Stimulated activated CD4-positive, alpha-beta T cell treated with anti-CD3 and anti-CD28 coated beads, Interleukin-12 subunit alpha, Interleukin-12 subunit beta, amount 100 ng/mL, for 4 hours (primary cell): ENCODE results near the gene PHACTR1.

Source experiments
- DNase-seq: peaks from one replicate; pipeline ENCODE4 v3.0.0-alpha.2; 2020

PHACTR1 gene

DNA sequence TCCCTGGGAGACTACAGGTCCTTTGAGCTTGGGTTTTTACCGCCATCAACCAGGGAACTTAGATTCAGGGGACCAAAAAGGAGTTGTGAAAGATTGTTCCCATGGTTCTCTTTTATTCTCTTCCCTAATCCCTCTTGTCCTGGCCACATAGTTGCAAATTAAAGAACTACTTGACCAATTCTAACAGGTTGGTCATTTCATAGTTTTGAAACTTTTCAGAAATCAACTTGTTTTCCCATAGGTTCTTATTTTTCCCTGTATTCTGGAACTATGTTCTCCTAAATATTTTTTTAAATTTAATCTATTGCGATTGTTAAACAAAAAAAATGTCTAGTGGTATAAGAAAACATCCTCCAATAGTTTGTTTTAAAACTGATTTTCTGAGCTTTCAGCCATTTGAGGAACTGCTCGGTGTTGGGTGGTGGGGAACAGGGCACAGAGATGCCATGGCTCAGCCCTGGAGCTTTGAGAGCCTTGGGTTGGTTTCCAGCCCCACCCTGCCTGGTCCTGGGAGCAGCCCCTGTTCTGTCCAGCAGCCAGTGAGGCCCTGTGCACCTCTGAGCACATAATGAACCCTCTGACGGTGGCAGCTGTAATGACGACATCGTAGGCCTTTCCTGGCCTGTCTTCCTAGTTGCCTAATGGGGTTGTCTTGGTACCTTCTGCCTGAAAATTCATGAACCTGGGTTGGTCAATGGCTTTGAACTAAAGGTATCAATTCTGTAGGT, 558.3 kb downstream of the PHACTR1 start:
- no peak for DNase-seq

DNA sequence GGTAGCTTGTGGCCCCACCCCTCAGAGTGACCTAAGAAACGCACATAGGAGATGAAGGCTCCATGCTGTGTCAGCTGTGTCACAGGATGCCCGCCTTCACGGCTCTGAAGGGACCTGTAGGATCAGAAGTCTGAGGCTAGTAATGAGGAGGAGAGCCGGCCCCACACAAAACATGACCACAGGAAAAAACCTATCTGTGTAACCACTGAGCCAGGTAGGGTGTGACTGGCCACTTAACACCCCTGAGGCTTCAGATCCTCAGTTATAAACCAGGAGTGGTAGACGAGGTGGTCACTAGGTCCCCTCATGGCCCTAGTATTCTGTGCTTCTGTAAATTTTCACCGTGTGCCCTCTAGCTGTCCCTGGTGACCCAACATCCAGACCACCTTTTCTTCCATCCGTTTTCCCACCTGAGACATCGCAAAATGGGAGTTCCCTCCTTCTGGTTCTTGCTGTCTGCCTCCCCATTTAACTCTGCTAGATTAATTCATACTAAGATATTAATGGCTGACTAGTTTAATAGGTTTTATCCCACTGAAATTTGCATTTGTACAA, 558.9 kb downstream of the PHACTR1 start:
- DNase-seq = no peak

DNA sequence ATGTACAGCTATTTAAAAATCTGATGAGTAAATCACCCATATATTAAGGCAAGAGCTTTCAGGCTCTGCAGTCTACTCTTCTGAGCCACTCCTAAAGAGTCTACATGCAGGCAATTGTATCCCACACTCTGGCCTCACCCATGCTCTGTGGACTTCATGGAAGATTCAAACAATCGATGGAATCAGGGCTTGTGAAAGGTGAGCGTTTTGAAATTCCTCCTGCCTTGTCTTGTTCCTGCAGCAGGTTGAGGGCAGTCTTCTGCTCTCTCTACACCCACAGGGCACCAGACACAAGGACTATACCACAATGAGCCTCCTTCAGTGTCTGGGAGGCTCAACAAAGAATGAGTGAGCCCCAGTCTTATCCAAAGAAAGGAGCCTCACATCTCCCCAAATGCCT, 560.7 kb downstream of the PHACTR1 start:
- no peak for DNase-seq

DNA sequence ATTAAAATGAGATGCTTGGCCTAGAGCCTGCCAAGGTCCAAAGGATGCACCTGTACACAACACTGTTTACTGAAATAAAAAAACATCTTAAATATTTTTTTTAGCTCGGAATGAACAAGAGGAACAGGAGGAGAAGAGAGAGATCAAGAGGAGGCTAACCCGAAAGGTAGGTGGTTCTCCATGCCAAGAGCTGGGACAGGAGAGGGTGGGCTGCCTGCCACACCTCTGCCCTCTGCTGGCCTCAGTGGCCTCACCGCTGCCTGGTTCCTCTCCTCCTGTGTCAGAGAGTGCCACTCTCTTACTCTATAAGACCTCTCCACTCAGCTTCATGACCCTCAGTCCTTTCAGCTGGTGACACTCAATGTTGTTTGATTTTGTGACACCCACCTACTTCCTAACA, 561.6 kb downstream of the PHACTR1 start:
- DNase-seq = no peak

DNA sequence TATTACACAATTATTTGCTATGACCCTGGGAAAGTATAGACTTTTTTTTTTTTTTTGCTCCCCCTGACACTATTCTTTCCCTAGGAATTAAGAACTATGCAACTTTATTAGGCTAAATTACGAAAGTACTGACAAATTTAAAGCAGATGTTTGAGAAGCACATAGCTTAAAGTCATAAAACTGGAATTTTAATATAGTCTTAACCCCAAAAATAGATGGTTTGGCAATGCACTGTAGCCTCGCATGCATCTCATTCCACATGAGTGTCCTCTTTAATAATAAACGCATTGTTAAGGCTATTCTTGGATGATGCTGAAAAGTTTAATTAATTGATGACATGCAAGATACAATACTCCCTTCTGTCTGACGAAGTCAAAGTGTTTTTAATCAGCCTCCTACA, 562.4 kb downstream of the PHACTR1 start:
- no peak for DNase-seq

DNA sequence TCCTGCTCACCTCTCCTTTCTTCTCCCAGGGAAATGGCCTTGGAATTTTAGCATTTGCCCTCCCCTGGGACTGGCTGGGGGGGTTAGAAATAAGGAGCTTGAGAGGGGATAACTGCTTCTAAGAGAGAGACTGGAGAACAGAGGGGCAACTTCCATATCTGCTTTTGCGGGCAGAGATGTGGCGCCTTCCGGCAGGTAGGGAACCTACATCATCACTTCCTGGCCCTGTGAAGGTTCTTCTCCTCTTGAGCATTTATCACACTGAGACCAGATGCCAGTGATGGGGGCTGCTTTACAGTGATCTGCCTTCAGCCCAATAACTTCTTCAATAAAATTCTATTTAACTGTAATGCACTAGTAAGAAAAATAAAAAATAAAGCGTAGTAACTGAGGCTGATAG, 563.7 kb downstream of the PHACTR1 start:
- DNase-seq = no peak

DNA sequence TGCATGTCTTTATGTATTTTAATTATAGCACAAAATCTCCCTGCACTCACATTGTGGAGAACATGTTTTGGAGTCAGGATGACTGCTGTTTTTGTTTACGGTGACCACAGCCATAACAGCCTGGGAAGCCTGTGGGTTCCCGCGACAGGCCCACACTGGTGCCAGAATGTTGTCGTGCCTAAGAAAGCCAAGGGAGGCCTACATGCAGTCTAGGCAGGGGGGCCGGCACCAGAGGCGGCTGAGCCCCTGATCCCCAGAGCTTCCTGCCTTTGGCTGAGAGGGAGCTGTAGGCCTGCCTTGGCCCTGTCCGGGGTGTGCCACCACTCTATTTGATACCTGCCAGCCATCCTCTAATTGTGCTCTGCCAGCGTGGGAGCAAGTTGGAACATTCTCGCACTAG, 565.1 kb downstream of the PHACTR1 start:
- DNase-seq = no peak

DNA sequence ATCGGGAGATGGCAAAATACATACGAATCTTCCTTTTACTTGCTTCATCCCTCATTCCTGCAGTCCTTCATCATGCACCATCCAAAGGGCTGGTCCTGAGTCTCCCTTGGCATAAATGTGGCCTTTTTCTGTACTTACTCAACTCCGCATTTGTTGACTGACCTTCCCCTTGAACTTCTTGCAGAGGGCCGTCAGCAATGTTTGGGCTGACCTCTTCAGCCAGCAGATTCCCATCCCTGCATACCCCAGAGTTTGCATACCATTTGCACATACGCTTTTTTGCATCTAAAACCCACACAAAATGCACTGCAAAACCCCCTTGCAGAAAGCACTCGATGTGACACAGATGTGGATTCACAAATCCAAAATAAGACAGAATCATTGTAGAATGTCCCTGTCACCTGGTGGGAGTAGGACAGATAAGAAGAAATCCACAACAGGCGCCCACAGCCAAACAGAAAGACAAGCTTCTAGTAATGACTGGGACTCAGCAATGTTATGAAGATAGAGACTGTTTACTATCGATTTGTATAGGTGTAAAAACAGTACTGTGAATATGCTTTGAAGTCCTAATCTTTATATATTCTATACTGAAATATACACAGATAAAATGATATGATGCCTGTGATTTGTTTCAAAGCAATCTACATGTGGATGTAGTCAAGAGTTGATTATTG, 566.0 kb downstream of the PHACTR1 start:
- DNase-seq = no peak

DNA sequence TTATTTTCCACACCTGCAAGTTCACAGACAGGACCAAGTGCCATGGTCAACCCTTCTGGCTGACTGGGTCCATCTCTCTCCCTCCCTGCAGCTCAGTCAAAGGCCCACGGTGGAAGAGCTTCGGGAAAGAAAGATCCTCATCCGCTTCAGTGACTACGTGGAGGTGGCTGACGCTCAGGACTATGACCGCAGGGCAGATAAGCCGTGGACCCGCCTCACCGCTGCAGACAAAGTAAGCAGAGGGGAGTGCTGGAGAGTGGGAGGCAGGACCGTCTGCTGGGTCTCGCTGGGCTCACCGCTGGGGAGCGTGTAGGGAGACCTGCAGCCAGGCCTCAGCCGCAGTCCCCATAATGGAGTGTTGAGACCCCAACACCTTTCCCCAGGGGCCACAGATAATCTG, 566.8 kb downstream of the PHACTR1 start:
- DNase-seq = no peak

DNA sequence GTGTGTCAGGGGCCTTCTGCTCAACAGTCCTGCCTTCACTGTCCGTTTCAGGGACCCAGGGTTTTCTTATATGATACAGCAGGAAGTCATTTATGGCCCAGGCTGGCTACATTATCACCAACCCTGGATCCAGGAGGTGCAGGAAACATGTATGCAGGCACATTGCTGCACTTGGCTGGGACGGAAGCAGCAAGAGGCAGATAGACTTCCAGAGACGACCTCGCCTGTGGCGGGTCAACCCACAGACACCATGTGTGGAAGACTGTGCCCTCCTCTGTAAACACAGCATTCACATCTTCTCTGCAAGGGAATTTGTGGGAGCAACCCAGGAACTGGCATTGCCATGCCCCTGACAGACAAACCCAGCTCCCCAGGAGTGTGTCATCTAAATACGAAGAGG, 568.1 kb downstream of the PHACTR1 start:
- no peak for DNase-seq

DNA sequence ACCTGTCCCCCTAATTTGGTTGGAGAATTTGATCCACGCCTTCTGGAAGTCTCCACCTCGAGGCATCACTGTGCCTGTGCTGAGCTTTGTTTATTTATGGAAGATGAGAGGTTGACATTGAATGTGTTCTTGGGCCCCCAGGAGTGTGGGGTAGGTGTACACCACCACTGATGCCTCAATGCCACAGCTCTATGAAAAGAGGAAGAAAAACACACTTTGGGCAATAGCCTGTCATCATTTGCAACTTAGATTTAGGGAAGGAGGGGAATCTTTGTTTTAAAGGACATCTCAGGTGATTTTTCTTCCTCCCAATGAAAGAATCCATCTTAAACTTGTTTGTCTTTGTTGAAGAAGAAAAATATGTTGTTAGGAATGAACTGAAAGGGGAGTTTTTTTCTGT, 569.1 kb downstream of the PHACTR1 start:
- no peak for DNase-seq

DNA sequence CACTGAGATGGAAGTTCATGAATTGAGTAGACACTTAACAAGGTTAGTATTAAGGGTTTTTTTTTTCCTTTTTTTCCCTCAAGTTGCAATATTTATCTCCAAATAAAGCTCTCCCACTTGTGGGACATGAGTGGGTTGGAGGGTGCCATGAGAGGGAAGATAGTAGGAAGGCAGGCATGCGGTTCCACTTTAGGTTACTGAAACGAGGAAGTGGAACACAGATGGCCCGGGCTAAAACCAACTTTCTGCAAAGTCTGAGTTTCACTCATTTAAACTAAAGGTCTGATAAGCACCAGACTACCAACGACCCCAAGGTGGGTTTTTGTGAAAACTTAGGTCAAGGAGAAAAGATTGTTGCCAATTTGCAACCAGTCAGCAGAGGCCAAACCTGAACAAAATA, 569.6 kb downstream of the PHACTR1 start:
- DNase-seq = no peak

DNA sequence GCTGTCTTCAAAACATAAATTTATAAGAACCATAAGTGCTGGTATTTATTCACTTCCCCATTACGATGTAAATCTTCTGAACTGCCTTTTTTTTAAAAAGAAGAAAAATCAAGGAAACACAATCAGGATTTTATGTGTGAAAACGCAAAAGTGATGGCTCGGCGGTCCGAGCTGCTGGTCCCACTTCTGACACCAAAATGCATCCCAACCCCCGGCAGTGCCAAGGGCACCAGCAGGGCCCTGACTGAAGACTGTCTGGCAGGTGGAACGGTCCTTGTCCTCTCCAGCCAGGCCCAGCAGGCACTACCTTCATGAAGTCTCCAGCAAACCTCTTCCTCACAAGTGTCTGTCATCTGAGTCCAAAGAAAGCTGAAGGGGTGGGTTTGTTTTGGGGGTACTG, 570.5 kb downstream of the PHACTR1 start:
- DNase-seq = no peak

DNA sequence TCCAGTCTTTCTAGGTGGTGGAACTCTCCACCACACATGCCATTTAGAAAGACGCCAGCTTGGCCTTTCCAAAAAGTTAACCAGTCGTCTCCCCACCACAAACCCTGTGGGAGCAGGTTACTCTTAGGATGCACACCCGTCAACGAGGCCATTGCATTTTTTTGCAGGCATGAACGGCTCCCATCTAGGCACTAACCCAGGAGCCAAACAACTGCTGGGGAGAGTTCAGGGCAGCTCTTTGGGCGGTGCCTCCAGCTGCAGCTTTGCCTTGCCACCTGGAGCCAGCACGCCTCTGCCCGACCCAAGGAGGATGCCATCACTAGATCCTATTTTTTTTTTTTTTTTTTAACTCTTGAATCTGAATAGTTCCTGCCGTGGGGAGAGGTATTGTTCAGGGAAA, 571.9 kb downstream of the PHACTR1 start:
- no peak for DNase-seq

DNA sequence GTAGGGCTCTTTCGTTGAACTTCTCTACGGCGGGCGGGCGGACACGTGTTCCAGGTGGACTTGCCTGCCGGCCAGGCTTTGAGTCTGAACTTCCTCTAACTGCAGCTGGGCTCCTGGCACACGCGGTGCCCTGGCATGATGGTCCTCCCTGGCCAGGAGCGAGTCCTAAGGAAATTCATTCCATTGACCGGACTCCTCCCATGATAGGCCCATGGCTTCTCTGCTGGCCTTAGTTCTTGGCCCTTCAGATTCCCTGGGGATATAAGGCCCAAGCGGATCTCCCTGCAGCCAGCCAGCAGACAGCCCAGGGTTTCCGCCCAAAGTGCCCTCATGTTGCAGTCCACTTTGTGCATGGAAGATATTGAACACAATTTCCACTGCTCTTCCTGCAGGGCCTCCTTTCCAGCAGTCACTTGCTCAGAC, 572.4 kb downstream of the PHACTR1 start:
- DNase-seq = no peak

DNA sequence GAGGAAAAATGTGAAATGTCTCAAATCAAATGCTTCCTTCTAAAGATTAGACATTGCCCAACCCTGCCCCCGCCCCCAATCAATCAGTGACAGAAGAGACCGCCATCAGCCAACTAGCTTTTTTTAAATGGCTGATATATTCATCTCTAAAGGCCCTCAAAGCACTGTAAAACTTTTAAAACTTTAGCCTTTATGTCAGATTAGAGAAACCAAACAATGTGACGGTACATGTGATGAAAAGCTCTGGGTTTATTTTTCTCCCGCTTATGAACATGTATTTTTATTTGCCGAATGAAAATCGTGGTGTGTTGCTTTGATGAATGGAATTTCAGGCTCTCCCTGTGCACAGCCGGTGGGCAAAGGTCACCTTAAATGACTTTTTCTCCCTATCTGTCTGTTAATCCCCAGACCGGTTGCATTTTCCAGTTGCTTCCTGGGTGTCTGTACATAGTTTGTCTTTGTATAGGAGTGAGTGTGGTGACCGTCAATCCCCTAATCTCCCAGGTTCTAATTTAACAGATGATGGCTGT, 573.3 kb downstream of the PHACTR1 start:
- no peak for DNase-seq

DNA sequence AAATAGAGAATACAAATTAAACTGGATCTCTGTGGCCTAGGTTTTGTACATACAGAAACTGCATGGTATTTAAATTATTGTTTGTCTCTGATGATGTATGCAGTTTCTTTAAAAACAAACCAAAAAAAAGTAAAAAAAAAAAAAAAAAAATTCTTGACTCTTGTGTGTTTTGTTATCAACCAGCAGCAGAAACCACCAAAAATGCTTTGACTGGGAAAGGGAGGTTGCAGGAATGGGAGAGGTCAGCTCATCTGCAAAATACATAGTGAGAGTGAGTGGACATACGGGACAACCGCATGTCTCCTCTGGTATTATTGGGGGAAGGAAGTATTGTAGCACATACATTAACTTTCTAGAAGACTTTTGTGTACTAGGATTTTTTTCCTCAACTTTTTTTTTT, 573.8 kb downstream of the PHACTR1 start:
- no peak for DNase-seq

DNA sequence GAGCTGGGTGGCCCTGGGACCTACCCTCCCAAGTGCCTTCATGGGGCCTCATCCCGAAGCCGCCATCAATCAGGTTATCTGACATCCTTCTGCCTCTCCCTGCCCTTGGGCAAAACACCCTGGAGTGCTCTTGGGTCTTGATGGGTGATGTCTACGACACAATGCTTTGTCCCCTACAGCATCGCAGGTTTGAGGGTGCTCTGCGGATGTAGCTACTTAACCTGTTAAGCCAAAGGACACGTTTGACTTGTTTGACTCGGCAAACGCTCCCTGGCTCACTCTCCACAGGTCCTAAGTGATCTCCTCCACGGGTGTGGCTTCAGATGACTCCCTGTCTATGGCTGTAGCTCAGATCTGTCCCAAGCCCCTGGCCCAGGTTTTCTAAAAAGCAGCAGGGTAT, 576.2 kb downstream of the PHACTR1 start:
- no peak for DNase-seq

DNA sequence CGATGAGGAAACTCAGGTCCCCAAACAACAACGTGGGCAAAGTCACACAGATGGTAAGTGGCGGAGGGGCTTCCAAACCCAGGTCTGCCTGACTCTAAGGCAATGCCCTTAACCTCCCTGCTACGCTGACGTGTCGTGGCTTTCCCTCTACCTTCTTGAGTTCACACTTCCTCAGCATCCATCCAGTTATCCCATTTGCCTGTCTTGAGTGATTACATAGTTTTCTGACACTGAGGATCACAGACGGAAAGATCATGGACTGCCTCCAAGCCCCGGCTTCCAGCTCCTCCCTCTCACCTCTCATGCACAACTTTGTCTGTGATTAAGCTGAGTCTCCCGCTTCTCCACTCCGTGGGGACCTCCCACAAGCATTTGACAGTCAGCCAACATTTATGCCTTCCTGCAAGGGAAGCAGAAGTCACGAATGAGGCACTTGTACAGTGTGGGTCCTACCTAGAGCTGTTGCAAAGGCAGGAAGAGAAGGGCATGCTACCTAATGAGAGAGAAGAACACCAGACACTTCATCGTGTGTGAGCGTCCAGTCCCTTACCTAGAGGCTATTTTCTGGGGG, 578.0 kb downstream of the PHACTR1 start:
- DNase-seq = no peak

DNA sequence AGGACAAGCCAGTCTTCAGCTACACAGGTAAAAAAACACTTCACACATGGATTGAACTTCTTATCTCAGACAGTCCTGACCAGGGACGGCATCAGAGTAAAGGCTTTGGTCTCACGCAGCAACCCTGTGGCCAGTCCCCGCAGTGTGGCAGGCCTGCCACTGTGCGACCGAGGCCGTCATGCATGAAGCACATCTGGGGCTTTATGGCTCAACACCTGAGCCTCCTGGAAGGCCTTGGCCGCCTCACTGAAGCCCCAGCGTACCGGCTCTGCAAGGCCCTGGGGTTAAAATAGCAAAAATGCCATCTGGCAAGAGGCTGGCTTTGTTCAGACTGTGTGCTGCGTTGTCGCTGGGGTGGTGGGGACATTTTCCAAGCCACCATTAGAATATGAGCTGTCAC, 579.0 kb downstream of the PHACTR1 start:
- DNase-seq = no peak

DNA sequence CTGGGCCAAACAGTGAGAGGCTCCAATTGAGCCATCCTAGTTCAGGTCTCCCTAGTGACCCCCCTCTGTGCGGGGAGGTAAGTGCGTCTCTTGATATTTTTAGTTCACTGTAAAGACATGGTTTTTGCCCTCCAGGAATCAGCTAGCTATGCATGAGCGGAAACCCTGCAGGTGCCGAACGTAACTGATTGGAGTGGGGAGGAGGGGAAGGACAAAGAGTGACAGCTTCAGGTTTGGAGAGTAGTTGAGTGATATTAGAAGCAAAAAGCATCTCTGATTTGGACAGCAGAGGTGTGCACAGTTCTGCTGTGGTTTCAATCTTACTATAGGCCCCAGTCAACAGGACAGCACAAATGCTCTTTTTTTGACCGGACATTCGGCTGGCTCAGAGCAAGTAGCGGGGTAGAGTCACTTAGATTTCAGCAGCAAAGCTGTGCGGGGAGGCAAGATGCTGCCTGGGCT, 580.0 kb downstream of the PHACTR1 start:
- DNase-seq = no peak

DNA sequence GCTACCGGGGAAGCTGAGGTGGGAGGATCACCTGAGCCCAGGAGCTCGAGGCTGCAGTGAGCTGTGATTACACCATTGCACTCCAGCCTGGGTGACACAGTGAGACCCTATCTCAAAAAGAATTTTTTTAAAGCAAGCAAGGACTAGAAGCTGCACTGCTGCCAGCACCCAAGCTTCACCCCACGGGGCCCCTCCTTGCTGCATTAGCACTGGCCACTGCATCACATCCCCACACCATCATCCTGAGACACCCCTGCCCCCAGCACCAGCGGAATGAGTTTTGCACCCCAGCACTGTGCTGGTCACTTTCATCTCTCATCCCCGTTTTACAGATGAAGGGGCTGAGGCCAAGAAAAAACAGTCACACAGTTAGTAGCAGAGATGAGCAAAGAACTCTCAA, 580.8 kb downstream of the PHACTR1 start:
- DNase-seq = no peak

DNA sequence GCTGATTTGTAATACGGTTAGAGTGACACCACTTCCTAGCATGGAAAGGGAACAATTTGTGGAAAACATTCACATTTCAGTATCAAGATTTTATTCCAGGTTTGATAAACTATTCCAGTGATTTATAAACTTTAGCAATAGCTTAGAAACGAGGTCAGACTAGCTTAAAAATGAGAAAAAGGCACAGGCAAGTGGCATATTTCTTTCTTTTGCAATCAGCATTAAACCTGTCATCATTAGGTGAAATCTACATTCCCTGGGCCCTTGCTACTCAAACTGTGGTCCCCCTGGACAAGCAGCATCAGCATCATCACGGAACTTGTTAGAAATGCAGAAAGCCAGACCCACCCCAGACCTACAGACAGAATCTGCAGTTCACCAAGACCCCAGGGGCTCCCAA, 581.9 kb downstream of the PHACTR1 start:
- DNase-seq = no peak

DNA sequence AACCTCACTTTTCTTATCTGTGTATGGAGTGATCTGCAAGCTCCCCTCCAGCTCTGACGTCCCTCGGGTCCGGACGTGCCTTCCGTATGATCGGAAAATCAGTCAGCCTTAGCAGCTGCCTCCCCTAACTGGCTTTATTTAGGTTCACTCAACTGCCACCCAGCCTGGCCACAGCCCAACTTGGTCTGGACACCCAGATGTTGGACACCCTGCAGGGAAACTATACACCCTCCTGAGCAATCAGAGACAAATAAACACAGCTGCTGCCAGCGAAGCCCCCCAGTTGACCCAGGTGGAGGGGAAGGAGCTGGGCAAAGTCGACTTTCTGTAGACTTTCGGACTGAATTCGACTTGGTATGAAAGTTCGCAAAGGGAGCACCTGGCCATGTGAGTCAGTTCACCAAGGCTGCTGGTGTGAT, 582.8 kb downstream of the PHACTR1 start:
- no peak for DNase-seq
